HepG2 (cell line): Measurements from ENCODE around the gene OTOP2. TPM values are rescaled to one million over a fixed set of nuclear protein-coding genes. Genes with fewer than 3 reads are reported as not detected.

Experiments
- ATAD3A ChIP-seq: sonication (generic); formaldehyde crosslinking; IDR thresholded peaks from 2 replicates; pipeline ENCODE4 v1.4.0; 2020; ENCODE audit warnings: missing genetic modification reagents
- MTF2 ChIP-seq: sonication (generic); formaldehyde crosslinking; IDR thresholded peaks from 2 replicates; pipeline ENCODE4 v1.5.0; 2020; ENCODE audit warnings: missing genetic modification reagents, borderline replicate concordance
- REPIN1 ChIP-seq: sonication (generic); formaldehyde crosslinking; IDR thresholded peaks from 2 replicates; pipeline ENCODE4 v1.8.0; 2022; ENCODE audit warnings: missing genetic modification reagents, low read depth, mild to moderate bottlenecking, borderline replicate concordance
- STAG1 ChIP-seq: sonication (generic); formaldehyde crosslinking; IDR thresholded peaks from 2 replicates; pipeline ENCODE4 v1.4.0; 2020; ENCODE audit warnings: missing genetic modification reagents
- ZBTB3 ChIP-seq: sonication (generic); formaldehyde crosslinking; IDR thresholded peaks from 2 replicates; pipeline ENCODE4 v1.4.0; 2020; ENCODE audit warnings: low read depth, mild to moderate bottlenecking, moderate library complexity, missing genetic modification reagents, borderline replicate concordance
- ZBTB8A ChIP-seq: sonication (generic); formaldehyde crosslinking; IDR thresholded peaks from 2 replicates; pipeline ENCODE4 v1.4.0; 2020; ENCODE audit warnings: mild to moderate bottlenecking, low read depth, missing genetic modification reagents, borderline replicate concordance
- ZFP36L2 ChIP-seq: sonication (generic); formaldehyde crosslinking; IDR thresholded peaks from 2 replicates; pipeline ENCODE4 v1.4.0; 2020; ENCODE audit warnings: missing genetic modification reagents
- ZNF138 ChIP-seq: sonication (generic); formaldehyde crosslinking; IDR thresholded peaks from 2 replicates; pipeline ENCODE4 v1.5.0; 2020; ENCODE audit warnings: mild to moderate bottlenecking, low read depth, missing genetic modification reagents
- ZNF484 ChIP-seq: sonication (generic); formaldehyde crosslinking; IDR thresholded peaks from 2 replicates; pipeline ENCODE4 v1.5.1; 2020; ENCODE audit warnings: mild to moderate bottlenecking, low read depth, missing genetic modification reagents, borderline replicate concordance
- ZNF746 ChIP-seq: sonication (generic); formaldehyde crosslinking; IDR thresholded peaks from 2 replicates; pipeline ENCODE4 v1.8.0; 2022; ENCODE audit warnings: mild to moderate bottlenecking, missing genetic modification reagents
- ZNF891 ChIP-seq: sonication (generic); formaldehyde crosslinking; IDR thresholded peaks from 2 replicates; pipeline ENCODE4 v1.5.0; 2020; ENCODE audit warnings: mild to moderate bottlenecking, missing genetic modification reagents
- polyA plus RNA-seq, 8 experiments: library from polyadenylated mRNA; depleted of rRNA in 3 of 8; stranded (reverse) in 7 of 8; unstranded in 1 of 8; fragments of >200 nt; fragmentation: Illumina TruSeq in 4 of 8; extraction: Trizol in 4 of 8; gene quantifications; 2 replicates each; pipeline versions ENCODE4 v1.2.1 to v1.2.3, GENCODE V29; 2011 to 2016; ENCODE audit warnings: low read depth in 4 of 8, missing spikeins in 1 of 8, mixed read lengths in 1 of 8; ENCODE audit not compliant: insufficient read depth in 1 of 8
- total RNA-seq, 5 experiments: library from RNA; depleted of rRNA; stranded (reverse); fragments of >200 nt; fragmentation: Illumina TruSeq; extraction: Trizol; gene quantifications; 2 replicates each; pipeline ENCODE4 v1.2.3, GENCODE V29; 2016; ENCODE audit warnings: low read depth in 1 of 5
- TF ChIP-seq, protein P1 (sequence below): sonication (generic); formaldehyde crosslinking; IDR thresholded peaks from 2 replicates; pipeline ENCODE4 v1.9.0; 2021; ENCODE audit warnings: missing genetic modification reagents, borderline replicate concordance
- TF ChIP-seq, protein P2 (sequence below): sonication (generic); formaldehyde crosslinking; IDR thresholded peaks from 2 replicates; pipeline ENCODE4 v1.5.0; 2020; ENCODE audit warnings: missing genetic modification reagents, mild to moderate bottlenecking, borderline replicate concordance
- TF ChIP-seq, protein P3 (sequence below): sonication (generic); formaldehyde crosslinking; IDR thresholded peaks from 2 replicates; pipeline ENCODE4 v1.4.0; 2020; ENCODE audit warnings: missing genetic modification reagents

The OTOP2 gene
- total and polyA plus RNA-seq, 2 of the 13 experiments (the other 11 are each of a cell fraction or from before 2014, with no cell fraction given): not detected

DNA sequence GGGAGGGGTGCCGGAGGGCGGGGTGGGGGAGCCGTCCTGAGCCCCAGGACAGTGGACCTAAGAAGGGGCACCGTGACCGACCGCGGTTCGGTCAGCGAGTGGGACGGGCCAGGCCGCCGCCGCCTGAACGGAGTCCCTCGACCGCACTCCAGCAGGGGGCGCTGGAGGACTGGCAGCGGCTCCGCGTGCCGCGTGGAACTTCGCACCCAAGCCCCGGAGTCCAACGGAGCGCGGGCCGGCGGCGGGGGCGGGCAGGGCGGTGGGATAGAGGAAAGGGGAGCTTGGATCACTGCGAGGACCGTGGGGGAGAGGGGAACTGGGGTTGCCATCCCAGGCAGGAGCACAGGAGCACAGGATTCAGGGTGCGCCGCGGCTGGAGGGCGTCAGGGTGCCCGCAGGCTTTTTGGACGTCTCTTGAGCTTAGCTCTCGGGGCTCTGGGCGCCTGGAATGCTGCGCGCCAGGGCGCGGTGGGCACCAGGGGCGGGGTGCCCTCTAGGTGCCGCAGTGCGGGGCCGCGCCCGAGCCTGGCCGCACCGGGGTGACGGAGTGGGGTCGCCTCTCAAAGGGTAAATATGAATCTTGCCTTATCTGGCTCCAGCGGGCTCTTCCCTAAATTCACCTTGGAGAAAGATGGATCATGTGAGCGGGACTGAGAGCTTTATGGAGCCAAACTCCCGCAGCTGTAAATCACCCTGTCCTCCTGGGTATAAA is 379 bp upstream of the OTOP2 start (continued):
- TF ChIP-seq ZNF138 (peak; percentile 78; the same call in 1 of the 2 replicates), ZFP36L2 (CRISPR knock-in tag) (no peak), REPIN1 (CRISPR knock-in tag) (peak; percentile 78; the same call in 1 of the 2 replicates), ZNF484 (no peak), ZNF891 (CRISPR knock-in tag) (no peak), MTF2 (CRISPR knock-in tag) (peak; percentile 96; the same call in 1 of the 2 replicates), ATAD3A (CRISPR knock-in tag) (no peak), STAG1 (CRISPR knock-in tag) (peak; percentile 85), ZNF746 (CRISPR knock-in tag) (0 out of 2 replicates have a peak, but pooled peaks have one; percentile 29), ZBTB8A (no peak), ZBTB3 (CRISPR knock-in tag) (no peak)
- TF ChIP-seq, protein P1, sequence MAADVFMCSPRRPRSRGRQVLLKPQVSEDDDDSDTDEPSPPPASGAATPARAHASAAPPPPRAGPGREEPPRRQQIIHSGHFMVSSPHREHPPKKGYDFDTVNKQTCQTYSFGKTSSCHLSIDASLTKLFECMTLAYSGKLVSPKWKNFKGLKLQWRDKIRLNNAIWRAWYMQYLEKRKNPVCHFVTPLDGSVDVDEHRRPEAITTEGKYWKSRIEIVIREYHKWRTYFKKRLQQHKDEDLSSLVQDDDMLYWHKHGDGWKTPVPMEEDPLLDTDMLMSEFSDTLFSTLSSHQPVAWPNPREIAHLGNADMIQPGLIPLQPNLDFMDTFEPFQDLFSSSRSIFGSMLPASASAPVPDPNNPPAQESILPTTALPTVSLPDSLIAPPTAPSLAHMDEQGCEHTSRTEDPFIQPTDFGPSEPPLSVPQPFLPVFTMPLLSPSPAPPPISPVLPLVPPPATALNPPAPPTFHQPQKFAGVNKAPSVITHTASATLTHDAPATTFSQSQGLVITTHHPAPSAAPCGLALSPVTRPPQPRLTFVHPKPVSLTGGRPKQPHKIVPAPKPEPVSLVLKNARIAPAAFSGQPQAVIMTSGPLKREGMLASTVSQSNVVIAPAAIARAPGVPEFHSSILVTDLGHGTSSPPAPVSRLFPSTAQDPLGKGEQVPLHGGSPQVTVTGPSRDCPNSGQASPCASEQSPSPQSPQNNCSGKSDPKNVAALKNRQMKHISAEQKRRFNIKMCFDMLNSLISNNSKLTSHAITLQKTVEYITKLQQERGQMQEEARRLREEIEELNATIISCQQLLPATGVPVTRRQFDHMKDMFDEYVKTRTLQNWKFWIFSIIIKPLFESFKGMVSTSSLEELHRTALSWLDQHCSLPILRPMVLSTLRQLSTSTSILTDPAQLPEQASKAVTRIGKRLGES (CRISPR knock-in tag): no peak
- TF ChIP-seq, protein P2, sequence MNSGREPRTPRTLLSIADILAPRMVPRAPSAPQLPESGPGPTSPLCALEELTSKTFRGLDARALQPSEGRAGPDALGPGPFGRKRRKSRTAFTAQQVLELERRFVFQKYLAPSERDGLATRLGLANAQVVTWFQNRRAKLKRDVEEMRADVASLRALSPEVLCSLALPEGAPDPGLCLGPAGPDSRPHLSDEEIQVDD (CRISPR knock-in tag): peak; percentile 78; the same call in 1 of the 2 replicates
- TF ChIP-seq, protein P3, sequence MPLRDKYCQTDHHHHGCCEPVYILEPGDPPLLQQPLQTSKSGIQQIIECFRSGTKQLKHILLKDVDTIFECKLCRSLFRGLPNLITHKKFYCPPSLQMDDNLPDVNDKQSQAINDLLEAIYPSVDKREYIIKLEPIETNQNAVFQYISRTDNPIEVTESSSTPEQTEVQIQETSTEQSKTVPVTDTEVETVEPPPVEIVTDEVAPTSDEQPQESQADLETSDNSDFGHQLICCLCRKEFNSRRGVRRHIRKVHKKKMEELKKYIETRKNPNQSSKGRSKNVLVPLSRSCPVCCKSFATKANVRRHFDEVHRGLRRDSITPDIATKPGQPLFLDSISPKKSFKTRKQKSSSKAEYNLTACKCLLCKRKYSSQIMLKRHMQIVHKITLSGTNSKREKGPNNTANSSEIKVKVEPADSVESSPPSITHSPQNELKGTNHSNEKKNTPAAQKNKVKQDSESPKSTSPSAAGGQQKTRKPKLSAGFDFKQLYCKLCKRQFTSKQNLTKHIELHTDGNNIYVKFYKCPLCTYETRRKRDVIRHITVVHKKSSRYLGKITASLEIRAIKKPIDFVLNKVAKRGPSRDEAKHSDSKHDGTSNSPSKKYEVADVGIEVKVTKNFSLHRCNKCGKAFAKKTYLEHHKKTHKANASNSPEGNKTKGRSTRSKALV: no peak
